HG03139 (cell line): ENCODE measurements around the gene FMN1.
"Not testable (repeated sequence)": the region's sequence is repeated elsewhere in the genome, so short reads cannot be mapped to it uniquely, and the experiment has no call there.

Experiments
- ATAC-seq: cut with Tn5 transposase; IDR thresholded peaks from one replicate; pipeline ENCODE4 v1.9.1; 2021; ENCODE audit not compliant: unreplicated experiment

The FMN1 gene

DNA sequence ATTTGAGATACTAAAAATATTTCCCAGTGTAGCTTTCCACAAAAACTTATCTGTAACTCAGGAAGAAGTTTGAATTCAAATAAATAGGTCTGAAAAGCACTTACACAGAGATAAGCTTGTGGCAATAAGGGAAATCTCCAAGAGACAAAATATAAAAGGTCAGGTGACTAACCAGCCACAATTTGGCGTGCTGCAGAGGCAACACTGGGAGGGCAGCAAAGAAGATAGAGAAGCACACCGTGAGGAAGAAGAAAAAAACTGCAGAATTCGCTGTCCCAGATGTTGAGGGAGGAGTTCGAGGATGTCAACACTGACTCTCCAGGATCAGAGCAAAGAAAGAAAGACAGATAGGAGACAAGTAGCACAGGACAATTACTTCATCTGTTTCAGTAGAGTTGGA, 204.4 kb downstream of the FMN1 start:
- ATAC-seq: no peak

DNA sequence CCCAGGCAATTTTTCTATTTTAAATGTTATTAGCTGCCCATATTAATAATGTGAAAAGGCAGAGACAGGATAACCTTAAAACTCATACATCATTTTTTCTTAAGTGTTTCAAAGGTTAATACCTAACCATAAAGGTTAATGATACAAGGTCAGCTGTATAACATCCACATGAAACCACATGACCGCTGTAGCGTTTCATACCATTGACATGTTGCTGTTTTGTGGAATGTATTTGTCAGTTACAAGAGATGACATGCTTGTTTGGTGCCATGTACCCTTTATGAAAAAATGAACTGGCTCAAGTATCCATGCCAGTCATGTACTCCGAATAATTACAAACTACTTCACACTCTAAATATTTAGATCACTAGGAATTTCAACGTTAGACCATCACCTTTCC, 207.4 kb downstream of the FMN1 start:
- ATAC-seq: no peak

DNA sequence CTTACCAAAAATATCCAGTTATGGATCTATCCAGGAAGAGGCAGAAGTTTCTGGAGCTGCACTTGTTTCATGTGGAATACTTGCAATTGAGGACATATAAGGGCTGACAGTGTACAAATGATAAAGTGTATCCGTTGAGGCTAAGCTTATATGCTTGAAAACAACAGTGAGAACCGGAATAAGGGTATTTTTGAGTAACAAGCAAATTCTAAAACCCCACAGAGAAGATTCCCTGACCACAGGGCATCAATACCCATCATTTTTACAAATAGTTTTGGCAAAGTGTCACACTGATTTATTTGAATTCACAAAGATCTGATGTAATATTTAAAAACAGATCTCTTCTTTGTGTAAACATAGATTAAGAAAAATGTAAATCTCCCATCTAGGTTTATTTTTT, 208.4 kb downstream of the FMN1 start:
- ATAC-seq: no peak

DNA sequence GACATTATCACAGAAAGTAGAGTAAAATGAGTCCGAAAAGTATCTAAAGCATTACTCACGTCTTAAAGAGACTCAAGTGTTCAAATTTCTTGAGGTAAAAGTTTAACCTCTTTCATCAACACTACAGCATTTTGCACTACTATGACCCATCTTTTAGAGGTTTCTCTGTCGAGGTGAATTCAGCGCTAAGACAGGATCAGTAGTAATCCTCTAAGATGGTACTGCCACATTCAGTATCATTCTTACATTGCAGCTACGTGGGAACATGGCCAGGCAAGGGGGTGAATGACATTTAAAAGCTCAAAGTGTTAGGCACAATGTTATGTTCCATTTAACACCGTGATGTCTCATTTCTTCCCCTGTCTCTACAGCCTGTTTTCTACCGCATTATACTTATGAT, 210.8 kb downstream of the FMN1 start:
- ATAC-seq: no peak

DNA sequence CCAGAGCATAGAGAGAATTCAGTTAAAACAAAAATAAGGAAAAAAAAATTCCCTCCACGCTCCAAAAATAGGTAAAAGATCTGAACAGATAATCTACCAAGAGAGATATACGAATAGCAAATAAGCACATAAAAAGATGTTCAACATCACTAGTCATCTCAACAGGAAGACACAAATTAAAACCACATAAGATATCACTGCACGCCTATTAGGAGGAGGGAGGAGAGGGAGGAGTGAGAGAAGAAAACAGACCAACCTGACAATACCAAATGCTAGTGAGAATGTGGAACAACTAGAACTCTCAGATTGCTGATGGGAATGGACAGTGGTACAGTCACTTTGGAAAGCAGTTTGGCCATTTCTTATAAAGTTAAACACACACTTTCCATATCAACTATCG, 212.5 kb downstream of the FMN1 start:
- no peak for ATAC-seq

DNA sequence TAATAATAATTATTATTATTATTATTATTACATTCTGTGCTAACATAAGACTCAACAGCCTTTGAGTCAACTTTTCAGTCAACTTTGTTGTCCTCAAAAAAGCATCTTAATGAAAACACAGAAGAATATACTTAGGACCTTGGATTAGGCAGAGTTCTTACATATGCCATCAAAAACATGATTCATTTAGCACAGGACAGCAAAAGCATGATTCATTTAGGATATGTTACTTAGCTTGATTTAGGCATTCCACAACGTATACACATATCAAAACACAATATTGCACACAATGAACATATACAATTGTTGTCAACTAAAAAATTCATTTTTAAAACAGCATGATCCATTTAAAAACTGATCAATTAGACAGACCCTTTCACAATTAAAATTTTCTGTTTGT, 213.0 kb downstream of the FMN1 start:
- ATAC-seq: no peak

DNA sequence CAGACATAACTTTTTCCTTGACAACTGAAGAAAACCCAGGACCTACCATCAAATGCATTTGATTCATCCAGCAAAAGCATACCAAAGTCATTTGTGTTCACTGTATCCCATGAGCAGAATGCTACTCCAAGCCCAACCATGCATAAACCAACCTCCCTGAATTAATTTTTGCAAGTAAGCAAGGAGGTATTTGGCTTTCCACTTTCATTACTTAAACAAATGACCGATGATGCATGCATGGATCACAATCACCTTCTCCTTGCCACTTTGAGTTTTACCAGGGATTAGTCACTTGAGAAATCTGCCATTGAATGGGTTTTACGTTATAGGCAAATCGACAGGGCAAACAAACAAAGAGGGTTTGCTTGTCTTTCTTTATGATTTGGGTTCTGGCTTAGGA, 214.8 kb downstream of the FMN1 start:
- no peak for ATAC-seq

DNA sequence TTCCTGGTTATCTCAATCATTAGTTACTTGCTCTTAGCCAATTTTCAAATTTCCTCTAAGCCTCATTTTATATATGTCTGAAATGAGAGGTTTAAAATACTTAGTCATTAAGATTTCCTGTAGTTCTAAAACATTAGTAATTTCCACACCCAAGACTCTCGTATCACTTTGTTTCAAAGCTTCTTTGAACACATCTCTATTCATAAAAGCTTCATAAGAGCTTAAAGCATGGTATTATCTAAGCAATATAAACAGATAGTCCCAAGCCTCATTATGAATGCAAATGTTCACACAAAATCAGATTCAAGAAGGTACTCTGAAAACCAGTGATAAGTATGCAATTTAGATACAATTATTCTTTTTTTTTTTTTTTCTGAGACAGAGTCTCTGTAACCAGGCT, 217.0 kb downstream of the FMN1 start:
- ATAC-seq: no peak

DNA sequence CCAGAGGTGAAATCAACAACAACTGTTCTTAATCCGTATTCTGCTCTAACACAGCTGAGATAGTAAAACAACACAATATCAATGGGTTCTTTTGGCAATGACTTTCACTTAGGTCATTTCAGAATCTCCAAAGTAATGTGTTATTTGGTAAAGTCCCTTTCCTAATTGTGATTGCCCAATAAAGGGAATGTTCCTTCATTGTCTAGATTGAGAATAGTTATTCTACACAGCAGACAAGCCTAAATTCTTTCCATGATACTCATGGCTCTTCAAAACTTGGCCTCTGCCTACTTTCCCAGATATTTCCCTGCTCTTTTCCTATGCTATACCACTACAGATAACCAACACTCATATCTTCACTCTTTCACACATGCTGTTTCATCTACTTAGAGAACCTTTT, 219.8 kb downstream of the FMN1 start:
- no peak for ATAC-seq

DNA sequence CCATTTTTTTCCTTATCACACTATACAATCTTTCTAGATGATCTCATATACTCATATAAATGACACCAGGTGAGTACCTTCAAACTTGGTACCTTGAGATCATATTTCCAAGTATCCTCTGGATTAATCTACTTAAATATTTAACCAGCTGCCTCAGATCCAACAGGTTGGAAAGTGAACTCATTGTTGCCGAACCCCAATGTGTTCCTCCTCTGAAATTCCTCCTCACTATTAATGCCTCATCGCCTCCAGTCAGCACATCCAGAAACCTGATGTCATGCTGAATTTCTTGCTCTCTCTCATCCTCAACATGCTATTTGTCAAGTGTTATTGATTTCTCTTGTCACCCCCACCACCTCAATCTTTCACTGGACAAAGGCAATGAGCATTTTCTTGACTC, 221.8 kb downstream of the FMN1 start:
- no peak for ATAC-seq

DNA sequence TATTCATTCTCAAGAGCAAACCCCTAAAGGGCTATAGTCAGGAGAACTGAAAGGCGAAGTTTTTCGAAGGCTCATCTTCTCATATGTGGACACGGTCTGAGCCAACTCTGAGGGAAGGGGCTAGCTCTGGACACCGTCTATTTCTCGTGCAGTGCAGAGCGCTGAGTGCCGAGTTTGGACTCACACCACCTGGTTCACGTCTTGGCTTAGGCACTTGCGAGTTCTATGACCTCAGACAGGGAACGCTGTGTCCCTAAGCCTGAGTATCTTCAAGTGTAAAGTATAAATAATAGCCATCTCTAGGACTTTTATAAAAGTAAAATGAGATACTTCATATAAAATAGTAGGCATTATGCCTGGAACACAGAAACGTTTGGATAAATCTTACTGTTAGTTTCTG, 223.7 kb downstream of the FMN1 start:
- no peak for ATAC-seq

DNA sequence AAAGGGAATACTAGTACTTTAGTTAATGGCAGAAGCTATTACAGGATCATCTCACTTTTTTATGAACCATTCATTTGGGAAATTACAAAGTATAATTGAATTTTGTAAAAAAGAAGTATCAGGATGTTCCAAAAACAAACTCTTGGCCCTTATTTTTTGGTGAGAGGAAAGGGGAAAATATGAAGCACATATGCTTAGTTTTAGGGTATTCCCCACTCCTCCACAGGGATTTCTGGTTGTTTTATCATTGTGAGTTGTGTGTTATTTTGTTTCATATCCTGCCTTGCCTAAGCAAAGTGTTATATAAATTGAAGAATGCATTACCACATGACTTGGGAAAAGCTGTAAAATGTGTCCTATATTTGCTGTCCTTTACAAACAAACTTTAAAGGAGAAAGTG, 227.0 kb downstream of the FMN1 start:
- no peak for ATAC-seq

DNA sequence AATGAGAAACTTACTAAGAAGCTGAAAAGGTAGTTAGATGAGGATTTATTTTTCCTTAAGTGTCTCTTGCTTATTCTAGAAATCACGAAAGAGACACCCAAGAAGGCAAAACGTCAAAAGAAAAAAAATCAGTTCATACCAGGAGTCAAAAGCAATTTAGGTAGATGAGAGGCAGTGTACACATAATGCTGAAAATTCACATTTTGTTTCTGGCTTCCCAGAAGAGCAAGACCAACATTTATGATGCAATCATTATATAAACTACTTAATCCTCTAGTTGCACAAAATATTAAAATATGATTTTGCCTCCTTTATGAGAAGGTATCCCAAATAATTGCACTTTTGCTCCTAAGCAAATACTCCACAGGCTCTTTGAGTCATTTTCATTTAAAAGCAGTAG, 228.0 kb downstream of the FMN1 start:
- ATAC-seq: no peak

DNA sequence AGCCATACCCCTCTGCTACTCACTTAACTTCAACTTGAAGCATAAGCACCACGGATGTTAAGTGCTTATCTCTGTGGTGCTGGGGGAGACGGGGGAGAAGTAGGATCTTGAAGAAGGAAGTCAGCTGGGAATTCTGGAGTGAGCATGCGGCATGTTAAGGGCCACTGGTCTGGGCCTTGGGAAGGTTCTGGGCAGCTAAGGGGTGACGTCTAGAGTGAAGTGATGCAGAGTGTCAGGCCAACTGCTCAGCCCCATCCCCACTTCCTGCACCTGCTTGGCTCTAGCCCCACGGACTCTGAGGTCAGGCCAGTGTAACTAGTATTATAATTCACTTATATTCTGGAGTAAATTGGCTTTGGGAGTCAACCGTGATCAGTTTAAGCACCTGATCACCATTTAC, 228.6 kb downstream of the FMN1 start:
- ATAC-seq: no peak

DNA sequence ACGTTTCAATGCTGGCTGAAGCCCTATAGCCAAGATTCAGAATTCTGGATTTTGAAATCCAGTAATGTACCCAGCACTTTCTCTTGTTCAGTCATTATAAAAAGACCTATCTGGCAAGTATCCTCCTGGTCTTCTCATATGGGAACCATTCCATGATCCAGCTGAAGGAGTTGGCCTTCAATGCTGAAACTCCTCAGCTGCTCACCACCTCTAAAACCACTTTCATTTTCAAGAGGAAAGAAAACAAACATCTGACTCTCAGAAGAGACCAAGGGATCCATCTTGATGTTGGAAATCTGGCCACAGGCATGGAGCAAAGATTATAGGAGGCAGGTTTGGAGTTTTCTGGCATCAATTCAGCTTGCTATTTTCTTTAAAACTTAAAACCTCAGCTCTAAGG, 235.4 kb downstream of the FMN1 start:
- ATAC-seq: no peak

DNA sequence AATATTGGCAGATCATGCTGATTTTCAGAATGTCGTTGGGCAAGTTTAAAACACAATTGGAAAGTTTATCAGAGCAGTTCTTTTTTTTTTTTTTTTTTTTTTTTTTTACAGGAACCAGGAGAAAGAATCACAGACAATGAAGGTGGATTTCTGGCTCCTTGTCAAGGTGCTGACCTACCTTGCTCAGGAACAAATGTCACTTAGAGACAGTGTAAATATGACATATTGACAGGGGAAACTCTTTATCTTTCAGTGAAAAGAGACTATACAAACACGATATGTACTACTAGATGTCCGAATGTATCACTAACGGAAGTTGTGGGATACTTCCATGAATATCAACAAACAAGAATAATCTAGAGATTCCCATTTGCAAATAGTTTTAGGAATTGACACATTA, 237.3 kb downstream of the FMN1 start:
- ATAC-seq: no peak

DNA sequence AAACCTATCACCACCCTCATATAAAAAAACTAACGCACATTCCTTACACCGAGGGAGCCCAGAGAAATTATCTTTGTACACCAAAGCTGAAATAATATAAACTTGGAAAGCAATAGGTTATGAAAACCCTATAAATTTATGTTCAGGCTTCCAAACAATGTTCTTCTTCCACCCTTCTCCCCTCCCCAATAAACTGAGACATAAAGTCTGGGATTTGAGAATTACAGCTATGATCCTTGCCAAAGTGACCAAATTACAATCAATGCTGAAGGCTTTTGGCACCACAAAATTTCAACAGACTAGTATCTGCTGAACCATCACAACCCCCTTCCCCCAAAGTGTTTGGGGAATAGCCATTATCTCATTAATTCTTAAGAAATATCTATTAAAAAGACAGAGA, 237.8 kb downstream of the FMN1 start:
- no peak for ATAC-seq

DNA sequence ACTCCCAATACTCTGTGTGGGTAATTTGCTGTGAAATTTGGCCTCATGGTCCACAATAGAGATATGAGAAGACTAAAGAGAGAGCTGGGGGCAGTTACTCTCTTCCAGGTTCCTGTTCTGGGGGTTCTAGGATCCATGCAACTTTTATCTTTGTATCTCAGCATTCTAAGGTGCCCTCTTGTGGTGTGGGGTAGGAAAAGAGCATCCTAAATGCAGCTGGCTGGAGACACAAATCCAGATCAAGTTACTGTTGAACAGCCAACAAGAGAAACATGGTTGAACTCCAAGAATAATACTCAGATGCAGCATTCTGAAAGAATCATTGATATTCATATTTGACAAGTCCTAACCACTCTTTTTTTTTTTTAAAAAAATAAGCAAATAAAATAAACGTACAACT, 238.5 kb downstream of the FMN1 start:
- ATAC-seq: no peak

DNA sequence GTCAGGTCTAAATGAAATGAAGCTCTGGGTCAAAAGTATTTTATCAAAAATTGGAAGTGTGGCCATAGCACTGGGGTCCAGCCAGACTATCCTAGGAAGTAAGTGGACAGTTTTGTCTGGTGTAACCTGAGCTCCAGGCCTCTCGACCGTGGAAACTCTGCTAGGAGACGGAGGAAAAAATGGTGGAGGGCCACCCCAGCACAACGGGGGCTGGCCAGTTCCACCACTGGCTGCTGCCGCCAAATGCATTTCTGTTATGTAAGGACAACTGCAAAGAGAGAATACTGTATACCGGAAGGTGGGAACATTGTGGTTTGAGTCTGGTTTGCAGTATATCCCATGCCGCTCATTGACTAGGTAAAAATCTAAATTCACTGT, 241.0 kb downstream of the FMN1 start:
- ATAC-seq: no peak

DNA sequence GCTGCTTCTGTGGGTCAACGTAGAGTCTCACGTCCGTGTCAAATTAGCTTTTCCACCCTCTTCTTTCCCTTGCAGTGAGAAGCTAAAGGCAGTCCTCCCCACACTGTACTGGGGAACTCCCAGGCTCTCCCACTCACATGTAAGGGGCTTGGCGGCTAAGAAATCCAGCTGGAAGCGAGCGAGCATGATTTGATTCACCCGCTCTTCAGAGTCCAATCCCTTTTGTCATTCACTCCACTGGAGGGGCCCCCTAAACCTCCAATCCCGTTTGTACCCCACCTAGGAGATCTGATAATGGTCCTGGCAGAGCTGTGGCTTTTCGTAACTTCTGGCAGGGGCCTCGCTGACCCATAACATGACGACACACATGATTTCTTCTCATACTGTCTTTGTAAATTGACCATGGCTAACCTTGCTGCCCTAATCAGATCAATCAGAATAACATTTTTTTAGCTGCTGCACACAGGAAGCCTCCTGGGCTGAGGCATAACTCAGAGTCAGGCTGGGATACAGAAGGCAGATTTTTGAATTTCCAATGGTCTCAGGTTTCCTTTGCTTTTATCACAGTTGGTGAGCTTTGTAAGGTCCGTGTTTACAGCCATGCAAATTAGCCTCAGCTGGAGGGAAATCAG, 241.5 kb downstream of the FMN1 start:
- ATAC-seq: no peak

DNA sequence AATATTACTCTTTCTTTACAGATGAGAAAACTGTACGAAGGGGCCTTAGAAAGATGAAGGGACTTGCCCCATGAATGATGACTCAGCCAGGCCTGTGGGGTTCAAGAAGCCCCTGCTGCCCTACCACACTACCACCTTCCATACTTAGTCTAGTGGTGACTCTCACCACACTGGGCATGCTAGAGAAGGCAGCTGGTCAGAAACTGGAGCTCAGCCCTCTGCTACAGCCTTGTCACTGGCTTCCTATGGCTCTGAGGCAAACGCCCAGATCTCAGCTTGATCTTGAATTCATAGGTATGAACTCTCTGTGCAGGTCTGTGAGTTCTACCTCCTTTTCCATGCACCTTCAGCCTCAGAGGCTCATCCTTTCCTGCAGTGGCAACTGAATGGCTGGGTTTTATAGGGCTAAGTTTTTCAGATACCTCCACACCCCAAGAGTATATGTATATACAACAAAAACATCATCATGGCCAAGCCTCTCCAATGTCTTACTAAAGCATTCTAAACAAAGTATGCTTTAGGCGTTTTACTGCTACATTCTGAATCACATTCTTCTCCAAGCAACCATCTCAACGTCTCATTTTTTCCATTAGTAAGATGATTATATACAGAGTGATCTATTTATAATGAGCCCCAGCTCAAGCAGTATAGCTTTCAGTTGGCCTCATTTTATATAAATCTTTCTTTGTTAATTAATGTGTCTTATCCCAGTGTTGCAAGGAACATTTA, 242.6 kb downstream of the FMN1 start:
- ATAC-seq: no peak

DNA sequence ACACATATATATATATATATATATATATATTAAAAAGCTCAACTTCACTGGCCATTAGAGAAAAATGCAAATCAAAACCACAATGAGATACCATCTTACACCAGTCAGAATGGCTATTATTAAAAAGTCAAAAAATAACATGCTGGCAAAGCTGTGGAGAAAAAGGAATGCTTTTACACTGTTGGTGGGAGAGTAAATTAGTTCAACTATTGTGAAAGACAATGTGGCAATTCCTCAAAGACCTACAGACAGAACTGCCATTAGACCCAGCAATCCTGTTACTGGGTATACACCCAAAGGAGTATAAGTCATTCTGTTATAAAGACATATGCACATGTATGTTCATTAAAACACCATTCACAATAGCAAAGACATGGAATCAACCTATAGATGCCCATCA, 244.5 kb downstream of the FMN1 start:
- not testable (repeated sequence) for ATAC-seq

DNA sequence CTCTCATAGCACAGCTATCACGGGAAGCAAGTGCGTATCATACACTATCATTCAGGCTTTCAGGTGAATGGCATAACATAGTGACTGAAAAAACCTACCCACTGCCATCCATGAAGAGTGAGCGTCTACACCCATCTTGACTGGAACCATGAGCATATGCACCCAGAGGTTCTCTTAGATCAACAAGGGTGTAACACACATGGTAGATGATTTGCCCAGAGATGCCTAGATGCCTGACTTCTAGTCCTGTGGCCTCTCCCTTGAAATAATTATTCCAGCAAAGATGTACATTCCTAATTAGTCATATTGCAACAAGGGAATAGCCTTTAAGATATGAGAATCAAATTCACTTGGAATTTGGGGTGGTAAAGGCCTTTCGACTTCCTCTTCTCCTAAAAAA, 248.3 kb downstream of the FMN1 start:
- no peak for ATAC-seq
